Activated CD8-positive, alpha-beta memory T cell treated with anti-CD3 and anti-CD28 coated beads, Interleukin-2, amount 50 U/mL, for 24 hours (primary cell): ENCODE data around the gene TSSK6.

Experiments used
- DNase-seq: peaks from one replicate; pipeline ENCODE4 v3.0.0-alpha.2; 2020; ENCODE audit errors: extremely low read depth

TSSK6 gene

GRCh38 chr19:19514881-19515641 lies at the start of gene TSSK6:
TSS of gene TSSK6 (minus strand) at chr19:19515548. CDS start at chr19:19515427, 121 bp downstream.
- no peak for DNase-seq

GRCh38 chr19:19563348-19563848 lies 48.0 kb upstream of the TSSK6 start:
- DNase-seq = no peak

GRCh38 chr19:19562665-19563347 lies 47.5 kb upstream of the TSSK6 start:
- no peak for DNase-seq

- DNase-seq = no peak
Observed at GRCh38 chr19:19561946-19562664, 46.8 kb upstream of the TSSK6 start.

GRCh38 chr19:19559931-19560330 lies 44.6 kb upstream of the TSSK6 start:
- no peak for DNase-seq

- no peak for DNase-seq
Observed at GRCh38 chr19:19558636-19559035, 43.3 kb upstream of the TSSK6 start.

- DNase-seq = no peak
Observed at GRCh38 chr19:19558055-19558454, 42.7 kb upstream of the TSSK6 start.

GRCh38 chr19:19554074-19555023 lies 39.0 kb upstream of the TSSK6 start:
- peak; percentile 19 for DNase-seq

GRCh38 chr19:19553670-19554069 lies 38.3 kb upstream of the TSSK6 start:
- no peak for DNase-seq

- DNase-seq = no peak
Observed at GRCh38 chr19:19552798-19553197, 37.5 kb upstream of the TSSK6 start.

- DNase-seq = no peak
Observed at GRCh38 chr19:19551853-19552192, 36.5 kb upstream of the TSSK6 start.

- DNase-seq = no peak
Observed at GRCh38 chr19:19550972-19551852, 35.9 kb upstream of the TSSK6 start.

GRCh38 chr19:19550485-19550929 lies 35.2 kb upstream of the TSSK6 start:
- no peak for DNase-seq

GRCh38 chr19:19549804-19550464 lies 34.6 kb upstream of the TSSK6 start:
- DNase-seq = no peak

GRCh38 chr19:19548915-19549759 lies 33.8 kb upstream of the TSSK6 start:
- DNase-seq = no peak

GRCh38 chr19:19547674-19548336 lies 32.5 kb upstream of the TSSK6 start:
- DNase-seq = no peak

- DNase-seq = no peak
Observed at GRCh38 chr19:19546751-19547162, 31.4 kb upstream of the TSSK6 start.

GRCh38 chr19:19545707-19546106 lies 30.4 kb upstream of the TSSK6 start:
- DNase-seq = no peak
